Left ventricle myocardium inferior (tissue), 1 donor: Measurements from ENCODE around the gene CCP110. TPM values are rescaled to one million over a fixed set of nuclear protein-coding genes. Genes with fewer than 3 reads are reported as not detected.

Source experiments
- DNase-seq: peaks from one replicate; pipeline ENCODE4 v3.0.0-alpha.2; 2020
- H3K27ac ChIP-seq: fragments of 200-600 bp; replicated peaks from 2 replicates; pipeline ENCODE4 v1.8.0; 2021
- H3K27me3 ChIP-seq: fragments of 200-600 bp; 2 replicates; pipeline ENCODE4 v1.8.0; 2021; ENCODE audit warnings: low read depth
- H3K36me3 ChIP-seq: fragments of 200-600 bp; 2 replicates; pipeline ENCODE4 v1.8.0; 2021
- H3K4me1 ChIP-seq: fragments of 200-600 bp; 2 replicates; pipeline ENCODE4 v1.8.0; 2021
- H3K4me3 ChIP-seq: fragments of 200-600 bp; 2 replicates; pipeline ENCODE4 v1.8.0; 2021; ENCODE audit warnings: mild to moderate bottlenecking, moderate library complexity
- H3K9me3 ChIP-seq: fragments of 200-600 bp; replicated peaks from 2 replicates; pipeline ENCODE4 v1.8.0; 2021
- intact Hi-C: fragments of 100-400 bp; cut with micrococcal nuclease; formaldehyde crosslinking; loops from one replicate; pipeline ENCODE4 v1.11.0; 2022
- total RNA-seq: library from RNA; stranded (reverse); fragmentation: NEBNext Ultra II Directional; extraction: Animal tissue kit (Norgen Biotek cat#: 25700); gene quantifications from one replicate; pipeline ENCODE4 v1.2.1, GENCODE V29; 2021
- TF ChIP-seq, protein P1 (sequence below): fragments of 200-600 bp; IDR thresholded peaks from 2 replicates; pipeline ENCODE4 v1.8.0; 2021; ENCODE audit warnings: antibody characterized with exemption, mild to moderate bottlenecking, borderline replicate concordance
- donor health status: DM: no; HTN: yes; CAD: no; lungs with severe emphysema.

Gene CCP110
- total RNA-seq, 1 donor from 2014 or later: 8.4 TPM

DNA sequence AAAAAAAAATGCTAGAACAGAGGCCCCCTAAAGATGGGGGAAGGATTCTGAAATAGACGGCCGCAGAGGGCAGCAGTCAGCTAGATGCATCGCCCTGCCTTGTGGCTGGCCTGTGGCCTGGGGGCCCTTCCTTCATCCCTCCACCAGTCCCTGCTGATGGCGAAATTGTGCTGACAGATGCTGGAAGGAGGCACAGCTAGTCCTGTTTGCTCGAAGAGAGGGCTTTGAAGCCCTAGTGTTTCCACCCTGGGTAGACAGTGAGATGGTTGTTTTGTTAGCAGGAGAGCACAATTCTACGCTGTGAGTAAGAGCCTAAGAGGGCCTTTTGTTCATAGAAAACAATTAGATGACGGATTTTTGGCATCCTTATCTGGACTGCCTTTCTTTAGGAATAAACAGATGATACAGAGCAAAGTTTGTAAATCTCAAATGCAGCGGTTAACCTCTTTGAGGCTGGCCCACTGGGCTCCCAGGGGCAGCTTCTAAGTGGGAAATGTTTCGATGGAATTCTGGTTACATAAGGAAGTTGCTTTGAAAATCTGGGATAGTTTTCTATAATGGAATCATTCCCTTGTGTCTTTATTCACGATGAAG, 54.7 kb downstream of the CCP110 start:
- peaks cover 83% of the 10 kb centered on the region for H3K36me3 ChIP-seq
- intact Hi-C loops: no loop called here
- H3K4me3 ChIP-seq: no peak overlapping the region
- H3K4me1 ChIP-seq: peaks cover 15% of the 10 kb centered on the region
- peak overlapping the region; percentile 50 for H3K27ac ChIP-seq
- H3K9me3 ChIP-seq: peaks cover 6% of the 10 kb centered on the region
- TF ChIP-seq, protein P1, sequence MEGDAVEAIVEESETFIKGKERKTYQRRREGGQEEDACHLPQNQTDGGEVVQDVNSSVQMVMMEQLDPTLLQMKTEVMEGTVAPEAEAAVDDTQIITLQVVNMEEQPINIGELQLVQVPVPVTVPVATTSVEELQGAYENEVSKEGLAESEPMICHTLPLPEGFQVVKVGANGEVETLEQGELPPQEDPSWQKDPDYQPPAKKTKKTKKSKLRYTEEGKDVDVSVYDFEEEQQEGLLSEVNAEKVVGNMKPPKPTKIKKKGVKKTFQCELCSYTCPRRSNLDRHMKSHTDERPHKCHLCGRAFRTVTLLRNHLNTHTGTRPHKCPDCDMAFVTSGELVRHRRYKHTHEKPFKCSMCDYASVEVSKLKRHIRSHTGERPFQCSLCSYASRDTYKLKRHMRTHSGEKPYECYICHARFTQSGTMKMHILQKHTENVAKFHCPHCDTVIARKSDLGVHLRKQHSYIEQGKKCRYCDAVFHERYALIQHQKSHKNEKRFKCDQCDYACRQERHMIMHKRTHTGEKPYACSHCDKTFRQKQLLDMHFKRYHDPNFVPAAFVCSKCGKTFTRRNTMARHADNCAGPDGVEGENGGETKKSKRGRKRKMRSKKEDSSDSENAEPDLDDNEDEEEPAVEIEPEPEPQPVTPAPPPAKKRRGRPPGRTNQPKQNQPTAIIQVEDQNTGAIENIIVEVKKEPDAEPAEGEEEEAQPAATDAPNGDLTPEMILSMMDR: no peak
- DNase-seq: no peak
- H3K27me3 ChIP-seq: no peaks in the 10 kb centered on the region

GRCh38 chr16:19582050-19582831, 58.5 kb downstream of the CCP110 start:
- Histone ChIP-seq H3K4me3 (no peak overlapping the region), H3K27ac (no peak overlapping the region), H3K4me1 (peaks cover 8% of the 10 kb centered on the region), H3K36me3 (peaks cover 84% of the 10 kb centered on the region), H3K9me3 (peaks cover 6% of the 10 kb centered on the region), H3K27me3 (no peaks in the 10 kb centered on the region)
- TF ChIP-seq, protein P1: no peak
- intact Hi-C loops: no loop called here
- no peak for DNase-seq

- TF ChIP-seq, protein P1: peak; percentile 87
- Histone ChIP-seq H3K27ac (no peak overlapping the region), H3K9me3 (peaks cover 6% of the 10 kb centered on the region), H3K4me3 (no peak overlapping the region), H3K27me3 (no peaks in the 10 kb centered on the region), H3K36me3 (peaks cover 70% of the 10 kb centered on the region), H3K4me1 (peaks cover 13% of the 10 kb centered on the region)
- DNase-seq: no peak
- intact Hi-C loops: no loop called here
Observed at GRCh38 chr16:19583665-19584300, 60.0 kb downstream of the CCP110 start.

DNA sequence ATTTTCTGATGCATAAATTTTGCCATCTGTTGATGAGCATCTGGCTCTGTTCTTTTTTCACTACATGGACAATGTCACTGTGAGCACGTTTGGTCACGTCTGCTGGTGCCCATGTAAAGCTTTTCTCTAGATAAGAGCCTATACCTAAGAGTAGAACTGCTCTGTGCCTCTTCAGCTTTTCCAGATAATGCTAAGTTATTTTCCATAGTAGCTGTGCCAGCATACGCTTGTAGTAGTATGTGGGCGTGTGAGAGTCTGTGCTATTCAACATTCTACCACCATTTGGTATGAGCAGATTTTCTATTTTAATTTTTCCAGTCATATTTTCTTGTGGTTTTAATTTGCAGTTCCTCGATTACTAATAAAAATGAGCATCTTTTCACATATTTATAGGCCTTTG, 64.9 kb downstream of the CCP110 start:
- Histone ChIP-seq H3K4me1 (peaks cover 21% of the 10 kb centered on the region), H3K9me3 (no peaks in the 10 kb centered on the region), H3K27ac (peak overlapping the region; percentile 10), H3K4me3 (no peak overlapping the region), H3K27me3 (no peaks in the 10 kb centered on the region), H3K36me3 (peaks cover 46% of the 10 kb centered on the region)
- no peak for DNase-seq
- TF ChIP-seq, protein P1: no peak
- intact Hi-C loops: no loop called here

DNA sequence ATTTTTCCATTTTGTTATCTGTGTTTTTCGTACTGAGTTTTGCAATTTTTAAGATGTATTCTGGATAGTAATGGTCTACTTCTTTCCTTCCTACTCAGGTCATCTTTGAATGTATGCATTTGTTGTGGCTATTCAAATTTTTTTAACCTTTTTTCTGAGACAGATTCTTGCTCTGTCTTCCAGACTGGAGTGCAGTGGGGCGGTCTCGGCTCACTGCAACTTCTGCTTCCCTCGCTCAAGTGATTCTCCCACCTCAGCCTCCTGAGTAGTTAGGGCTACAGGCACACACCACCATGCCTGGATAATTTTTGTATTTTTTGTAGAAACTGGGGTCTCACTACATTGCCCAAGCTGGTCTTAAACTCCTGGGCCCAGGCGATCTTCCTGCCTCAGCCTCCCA, 65.4 kb downstream of the CCP110 start:
- H3K4me1 ChIP-seq: peaks cover 21% of the 10 kb centered on the region
- H3K27me3 ChIP-seq: no peaks in the 10 kb centered on the region
- H3K4me3 ChIP-seq: no peak overlapping the region
- intact Hi-C loops: no loop called here
- no peak overlapping the region for H3K27ac ChIP-seq
- TF ChIP-seq, protein P1: no peak
- peaks cover 49% of the 10 kb centered on the region for H3K36me3 ChIP-seq
- no peak for DNase-seq
- no peaks in the 10 kb centered on the region for H3K9me3 ChIP-seq
